SK-N-SH treated with all-trans-retinoic acid at 6 μM for 48 hours (cell line): Measurements from ENCODE around the gene BACH2.

ENCODE experiments used
- ATAC-seq: fragments of 200-7000 bp; cut with Tn5 transposase; 3 replicates; pipeline ENCODE4 v1.9.1; 2020; ENCODE audit warnings: mild to moderate bottlenecking, moderate library complexity
- ARNTL ChIP-seq: fragments of 450-650 bp; formaldehyde crosslinking; IDR thresholded peaks from 2 replicates; pipeline ENCODE4 v1.5.0; 2020; ENCODE audit warnings: low read depth, mild to moderate bottlenecking, moderate library complexity, borderline replicate concordance
- BACH2 ChIP-seq: fragments of 250-450 bp; sonication (Bioruptor Pico); IDR thresholded peaks from 2 replicates; pipeline ENCODE4 v1.9.0; 2021; ENCODE audit warnings: mild to moderate bottlenecking, borderline replicate concordance
- CSDC2 ChIP-seq: fragments of 250-450 bp; sonication (Bioruptor Pico); IDR thresholded peaks from 2 replicates; pipeline ENCODE4 v1.5.0; 2020; ENCODE audit warnings: mild to moderate bottlenecking, moderate library complexity
- CSRNP3 ChIP-seq: fragments of 250-450 bp; sonication (Bioruptor Pico); IDR thresholded peaks from 2 replicates; pipeline ENCODE4 v1.5.1; 2021; ENCODE audit warnings: mild to moderate bottlenecking, moderate library complexity
- ESRRG ChIP-seq: fragments of 250-450 bp; sonication (Bioruptor Pico); IDR thresholded peaks from 2 replicates; pipeline ENCODE4 v1.6.1; 2021; ENCODE audit warnings: mild to moderate bottlenecking
- GLIS3 ChIP-seq: fragments of 250-450 bp; sonication (Bioruptor Pico); IDR thresholded peaks from 2 replicates; pipeline ENCODE4 v1.5.0; 2020; ENCODE audit warnings: mild to moderate bottlenecking, moderate library complexity
- ISL1 ChIP-seq: fragments of 250-450 bp; sonication (Bioruptor Pico); IDR thresholded peaks from 2 replicates; pipeline ENCODE4 v2.1.2; 2022; ENCODE audit warnings: mild to moderate bottlenecking, moderate library complexity
- OSR1 ChIP-seq: fragments of 250-450 bp; sonication (Bioruptor Pico); IDR thresholded peaks from 2 replicates; pipeline ENCODE4 v1.8.0; 2022; ENCODE audit warnings: moderate library complexity, mild to moderate bottlenecking, inconsistent platforms
- POU6F1 ChIP-seq: fragments of 250-450 bp; sonication (Bioruptor Pico); IDR thresholded peaks from 2 replicates; pipeline ENCODE4 v1.8.0; 2021; ENCODE audit warnings: low read depth, mild to moderate bottlenecking, moderate library complexity, borderline replicate concordance
- PPARA ChIP-seq: fragments of 250-450 bp; sonication (Bioruptor Pico); IDR thresholded peaks from 2 replicates; pipeline ENCODE4 v1.5.0; 2020; ENCODE audit warnings: mild to moderate bottlenecking, borderline replicate concordance
- RARB ChIP-seq: fragments of 250-450 bp; sonication (Bioruptor Pico); IDR thresholded peaks from 2 replicates; pipeline ENCODE4 v1.8.0; 2021; ENCODE audit warnings: mild to moderate bottlenecking, moderate library complexity
- SNAI2 ChIP-seq: fragments of 250-450 bp; sonication (Bioruptor Pico); IDR thresholded peaks from 2 replicates; pipeline ENCODE4 v1.5.0; 2020; ENCODE audit warnings: mild to moderate bottlenecking, moderate library complexity
- TCF4 ChIP-seq: fragments of 250-450 bp; sonication (Bioruptor Pico); IDR thresholded peaks from 2 replicates; pipeline ENCODE4 v1.8.0; 2021; ENCODE audit warnings: mild to moderate bottlenecking, moderate library complexity, borderline replicate concordance
- TOX ChIP-seq: fragments of 250-450 bp; sonication (Bioruptor Pico); IDR thresholded peaks from 2 replicates; pipeline ENCODE4 v1.8.0; 2021; ENCODE audit warnings: mild to moderate bottlenecking, moderate library complexity, borderline replicate concordance
- ZC3H10 ChIP-seq: fragments of 250-450 bp; sonication (Bioruptor Pico); IDR thresholded peaks from 2 replicates; pipeline ENCODE4 v1.5.1; 2021; ENCODE audit warnings: mild to moderate bottlenecking, moderate library complexity
- ZFP3 ChIP-seq: fragments of 250-450 bp; sonication (Bioruptor Pico); IDR thresholded peaks from 2 replicates; pipeline ENCODE4 v1.5.0; 2020; ENCODE audit warnings: mild to moderate bottlenecking, moderate library complexity
- ZFP30 ChIP-seq: fragments of 450-650 bp; formaldehyde crosslinking; IDR thresholded peaks from 2 replicates; pipeline ENCODE4 v1.5.0; 2022; ENCODE audit warnings: mild to moderate bottlenecking, moderate library complexity
- ZNF565 ChIP-seq: fragments of 450-650 bp; formaldehyde crosslinking; conservative IDR thresholded peaks from 2 replicates; pipeline ENCODE4 v1.5.0; 2020; ENCODE audit warnings: low read depth, mild to moderate bottlenecking, moderate library complexity
- ZNF70 ChIP-seq: fragments of 450-650 bp; formaldehyde crosslinking; IDR thresholded peaks from 2 replicates; pipeline ENCODE4 v1.5.0; 2020; ENCODE audit warnings: mild to moderate bottlenecking, moderate library complexity
- ZNF8 ChIP-seq: fragments of 450-650 bp; formaldehyde crosslinking; IDR thresholded peaks from 2 replicates; pipeline ENCODE4 v1.5.0; 2020; ENCODE audit warnings: mild to moderate bottlenecking, moderate library complexity
- TF ChIP-seq, protein P1 (sequence below): fragments of 250-450 bp; sonication (Bioruptor Pico); IDR thresholded peaks from 2 replicates; pipeline ENCODE4 v1.5.1; 2020; ENCODE audit warnings: low read depth, mild to moderate bottlenecking, moderate library complexity
- TF ChIP-seq, protein P2 (sequence below): fragments of 250-450 bp; sonication (Bioruptor Pico); IDR thresholded peaks from 2 replicates; pipeline ENCODE4 v1.8.0; 2020; ENCODE audit warnings: mild to moderate bottlenecking, moderate library complexity, borderline replicate concordance
- TF ChIP-seq, protein P3 (sequence below): fragments of 250-450 bp; sonication (Bioruptor Pico); IDR thresholded peaks from 2 replicates; pipeline ENCODE4 v1.5.0; 2020; ENCODE audit warnings: mild to moderate bottlenecking, moderate library complexity

BACH2 gene

GRCh38 chr6:90127595-90127994 lies 169.0 kb downstream of the BACH2 start:
- no peak for ATAC-seq
- no peak for TF ChIP-seq GLIS3
- TF ChIP-seq ARNTL (CRISPR knock-in tag) = no peak
- no peak for TF ChIP-seq ZNF565 (CRISPR knock-in tag)
- TF ChIP-seq PPARA (CRISPR knock-in tag) = no peak
- no peak for TF ChIP-seq POU6F1 (CRISPR knock-in tag)
- TF ChIP-seq OSR1 = no peak
- TF ChIP-seq CSDC2 (CRISPR knock-in tag) = no peak
- no peak for TF ChIP-seq TCF4
- no peak for TF ChIP-seq ZFP3 (CRISPR knock-in tag)
- no peak for TF ChIP-seq ZFP30 (CRISPR knock-in tag)
- no peak for TF ChIP-seq TOX
- TF ChIP-seq BACH2 (CRISPR knock-in tag) = no peak
- TF ChIP-seq, protein P1, sequence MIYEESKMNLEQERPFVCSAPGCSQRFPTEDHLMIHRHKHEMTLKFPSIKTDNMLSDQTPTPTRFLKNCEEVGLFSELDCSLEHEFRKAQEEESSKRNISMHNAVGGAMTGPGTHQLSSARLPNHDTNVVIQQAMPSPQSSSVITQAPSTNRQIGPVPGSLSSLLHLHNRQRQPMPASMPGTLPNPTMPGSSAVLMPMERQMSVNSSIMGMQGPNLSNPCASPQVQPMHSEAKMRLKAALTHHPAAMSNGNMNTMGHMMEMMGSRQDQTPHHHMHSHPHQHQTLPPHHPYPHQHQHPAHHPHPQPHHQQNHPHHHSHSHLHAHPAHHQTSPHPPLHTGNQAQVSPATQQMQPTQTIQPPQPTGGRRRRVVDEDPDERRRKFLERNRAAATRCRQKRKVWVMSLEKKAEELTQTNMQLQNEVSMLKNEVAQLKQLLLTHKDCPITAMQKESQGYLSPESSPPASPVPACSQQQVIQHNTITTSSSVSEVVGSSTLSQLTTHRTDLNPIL (CRISPR knock-in tag) = no peak
- no peak for TF ChIP-seq ZNF8 (CRISPR knock-in tag)
- no peak for TF ChIP-seq ISL1
- TF ChIP-seq RARB (CRISPR knock-in tag) = no peak
- TF ChIP-seq CSRNP3 (CRISPR knock-in tag) = no peak
- TF ChIP-seq, protein P2, sequence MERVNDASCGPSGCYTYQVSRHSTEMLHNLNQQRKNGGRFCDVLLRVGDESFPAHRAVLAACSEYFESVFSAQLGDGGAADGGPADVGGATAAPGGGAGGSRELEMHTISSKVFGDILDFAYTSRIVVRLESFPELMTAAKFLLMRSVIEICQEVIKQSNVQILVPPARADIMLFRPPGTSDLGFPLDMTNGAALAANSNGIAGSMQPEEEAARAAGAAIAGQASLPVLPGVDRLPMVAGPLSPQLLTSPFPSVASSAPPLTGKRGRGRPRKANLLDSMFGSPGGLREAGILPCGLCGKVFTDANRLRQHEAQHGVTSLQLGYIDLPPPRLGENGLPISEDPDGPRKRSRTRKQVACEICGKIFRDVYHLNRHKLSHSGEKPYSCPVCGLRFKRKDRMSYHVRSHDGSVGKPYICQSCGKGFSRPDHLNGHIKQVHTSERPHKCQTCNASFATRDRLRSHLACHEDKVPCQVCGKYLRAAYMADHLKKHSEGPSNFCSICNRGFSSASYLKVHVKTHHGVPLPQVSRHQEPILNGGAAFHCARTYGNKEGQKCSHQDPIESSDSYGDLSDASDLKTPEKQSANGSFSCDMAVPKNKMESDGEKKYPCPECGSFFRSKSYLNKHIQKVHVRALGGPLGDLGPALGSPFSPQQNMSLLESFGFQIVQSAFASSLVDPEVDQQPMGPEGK (CRISPR knock-in tag) = no peak

- ATAC-seq = no peak
Observed at GRCh38 chr6:90126839-90127238, 169.8 kb downstream of the BACH2 start.

More at GRCh38 chr6:90126839-90127238, 169.8 kb downstream of the BACH2 start:
- TF ChIP-seq POU6F1 (CRISPR knock-in tag) (no peak), CSRNP3 (CRISPR knock-in tag) (no peak), ESRRG (CRISPR knock-in tag) (no peak), CSDC2 (CRISPR knock-in tag) (no peak), TOX (no peak), ISL1 (no peak), ZNF70 (no peak), ARNTL (CRISPR knock-in tag) (no peak), ZC3H10 (no peak), SNAI2 (CRISPR knock-in tag) (no peak), ZNF8 (CRISPR knock-in tag) (no peak), OSR1 (no peak), TCF4 (no peak), BACH2 (CRISPR knock-in tag) (no peak), ZNF565 (CRISPR knock-in tag) (no peak), ZFP3 (CRISPR knock-in tag) (no peak)
- TF ChIP-seq, protein P3, sequence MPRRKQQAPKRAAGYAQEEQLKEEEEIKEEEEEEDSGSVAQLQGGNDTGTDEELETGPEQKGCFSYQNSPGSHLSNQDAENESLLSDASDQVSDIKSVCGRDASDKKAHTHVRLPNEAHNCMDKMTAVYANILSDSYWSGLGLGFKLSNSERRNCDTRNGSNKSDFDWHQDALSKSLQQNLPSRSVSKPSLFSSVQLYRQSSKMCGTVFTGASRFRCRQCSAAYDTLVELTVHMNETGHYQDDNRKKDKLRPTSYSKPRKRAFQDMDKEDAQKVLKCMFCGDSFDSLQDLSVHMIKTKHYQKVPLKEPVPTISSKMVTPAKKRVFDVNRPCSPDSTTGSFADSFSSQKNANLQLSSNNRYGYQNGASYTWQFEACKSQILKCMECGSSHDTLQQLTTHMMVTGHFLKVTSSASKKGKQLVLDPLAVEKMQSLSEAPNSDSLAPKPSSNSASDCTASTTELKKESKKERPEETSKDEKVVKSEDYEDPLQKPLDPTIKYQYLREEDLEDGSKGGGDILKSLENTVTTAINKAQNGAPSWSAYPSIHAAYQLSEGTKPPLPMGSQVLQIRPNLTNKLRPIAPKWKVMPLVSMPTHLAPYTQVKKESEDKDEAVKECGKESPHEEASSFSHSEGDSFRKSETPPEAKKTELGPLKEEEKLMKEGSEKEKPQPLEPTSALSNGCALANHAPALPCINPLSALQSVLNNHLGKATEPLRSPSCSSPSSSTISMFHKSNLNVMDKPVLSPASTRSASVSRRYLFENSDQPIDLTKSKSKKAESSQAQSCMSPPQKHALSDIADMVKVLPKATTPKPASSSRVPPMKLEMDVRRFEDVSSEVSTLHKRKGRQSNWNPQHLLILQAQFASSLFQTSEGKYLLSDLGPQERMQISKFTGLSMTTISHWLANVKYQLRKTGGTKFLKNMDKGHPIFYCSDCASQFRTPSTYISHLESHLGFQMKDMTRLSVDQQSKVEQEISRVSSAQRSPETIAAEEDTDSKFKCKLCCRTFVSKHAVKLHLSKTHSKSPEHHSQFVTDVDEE (CRISPR knock-in tag) = no peak
- TF ChIP-seq, protein P1 (CRISPR knock-in tag) = no peak
